DOHH2 (cell line): ENCODE results near the gene PRKAB1.

Source experiments
- CTCF ChIP-seq: fragments of 200-600 bp; sonication (generic); IDR thresholded peaks from one replicate; pipeline ENCODE4 v1.5.1; 2014; ENCODE audit warnings: antibody characterized with exemption, mild to moderate bottlenecking, low read depth, low read length; ENCODE audit not compliant: poor library complexity, severe bottlenecking
- EZH2phosphoT487 ChIP-seq: fragments of 200-600 bp; sonication (generic); IDR thresholded peaks from 2 replicates; pipeline ENCODE4 v1.6.1; 2017; ENCODE audit warnings: borderline replicate concordance, mild to moderate bottlenecking, antibody characterized with exemption, low read length, moderate library complexity, mixed read lengths

- no peak for TF ChIP-seq CTCF
- TF ChIP-seq EZH2phosphoT487 = no peak
Measured at GRCh38 chr12:119710965-119711551, 43.1 kb downstream of the PRKAB1 start.
